Vagina (tissue), 2 donors: ENCODE measurements around the gene TUBGCP3. TPM values are rescaled to one million over a fixed set of nuclear protein-coding genes. Genes with fewer than 3 reads are reported as not detected.

ENCODE experiments used
- DNase-seq, 2 donors: peaks; one replicate each; pipeline ENCODE4 v3.0.0-alpha.2; 2017; ENCODE audit errors: extremely low spot score in 2 of 2
- H3K27ac ChIP-seq: fragments of 200-600 bp; sonication (generic); one replicate; pipeline ENCODE4 v1.5.1; 2019
- H3K27me3 ChIP-seq: fragments of 200-600 bp; sonication (generic); one replicate; pipeline ENCODE4 v1.5.1; 2019
- H3K36me3 ChIP-seq, 2 donors: fragments of 200-600 bp; sonication (generic); one replicate each; pipeline ENCODE4 v1.5.1; 2017 to 2019
- H3K4me1 ChIP-seq: fragments of 200-600 bp; sonication (generic); one replicate; pipeline ENCODE4 v1.5.1; 2019
- H3K4me3 ChIP-seq, 2 donors: fragments of 200-600 bp; sonication (generic); 1 replicate in 1 of 2; 2 replicates in 1 of 2; pipeline ENCODE4 v1.5.1; 2016 to 2019
- H3K9me3 ChIP-seq: fragments of 200-600 bp; sonication (generic); one replicate; pipeline ENCODE4 v1.5.1; 2019
- CTCF ChIP-seq, 3 experiments: fragments of 450-650 bp in 2 of 3; fragments of 200-600 bp in 1 of 3; sonication (generic) in 1 of 3; IDR thresholded peaks; one replicate each; pipeline ENCODE4 v1.5.1; 2017 to 2019; ENCODE audit warnings: antibody characterized with exemption in 3 of 3, mild to moderate bottlenecking in 2 of 3, moderate library complexity in 2 of 3
- POLR2A ChIP-seq, 2 donors: fragments of 450-650 bp; IDR thresholded peaks; one replicate each; pipeline ENCODE4 v1.6.1; 2017; ENCODE audit warnings: antibody characterized with exemption in 2 of 2, mild to moderate bottlenecking in 2 of 2, moderate library complexity in 2 of 2
- POLR2AphosphoS5 ChIP-seq, 2 donors: sonication (generic); formaldehyde crosslinking; IDR thresholded peaks; one replicate each; pipeline ENCODE4 v1.9.0; 2017; ENCODE audit warnings: antibody characterized with exemption in 2 of 2, mild to moderate bottlenecking in 2 of 2, low read depth in 1 of 2; ENCODE audit not compliant: insufficient read depth in 1 of 2
- intact Hi-C: fragments of 100-400 bp; cut with DNase I; formaldehyde crosslinking; loops from one replicate; pipeline ENCODE4 v1.15.1; 2023
- total RNA-seq: library from RNA; depleted of rRNA; stranded (reverse); fragments of >200 nt; gene quantifications from one replicate; pipeline ENCODE4 v1.2.3, GENCODE V29; 2016

Gene TUBGCP3
- total RNA-seq, 1 donor from 2014 or later = 23.3 TPM

DNA sequence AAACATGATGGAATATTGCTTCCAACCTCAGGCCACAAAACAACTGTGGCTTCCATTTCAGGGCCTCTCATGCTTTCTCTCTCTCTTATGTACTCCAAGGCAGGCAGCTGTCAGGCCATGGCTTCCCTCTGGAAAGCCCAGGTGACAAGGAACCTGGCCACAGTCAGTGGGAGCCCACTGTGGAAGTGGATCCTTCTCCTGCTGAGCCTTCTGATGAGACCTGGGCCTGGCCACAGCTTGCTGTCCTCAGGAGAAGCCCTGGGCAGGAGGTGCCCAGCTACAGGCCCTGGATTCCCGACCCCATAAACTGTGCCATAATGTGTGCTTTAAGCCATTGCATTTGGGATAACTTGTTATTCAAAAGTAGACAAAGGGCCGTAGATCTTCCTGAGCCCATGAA is 140.6 kb downstream of the TUBGCP3 start:
- intact Hi-C loops = no loop called here
- no peaks in the 10 kb centered on the region for H3K9me3 ChIP-seq
- no peak overlapping the region for H3K4me3 ChIP-seq
- peaks cover 7% of the 10 kb centered on the region for H3K4me1 ChIP-seq
- no peak for DNase-seq
- no peaks in the 10 kb centered on the region for H3K36me3 ChIP-seq
- H3K27me3 ChIP-seq = no peaks in the 10 kb centered on the region
- H3K27ac ChIP-seq = no peak overlapping the region
- TF ChIP-seq POLR2A (IDR thresholded peaks at IDR 0.05) (no peak), CTCF (IDR thresholded peaks at IDR 0.05) (no peak), POLR2AphosphoS5 (IDR thresholded peaks at IDR 0.05; ENCODE audit: insufficient read depth in 1 of 2, low read depth in 1 of 2) (no peak)

GRCh38 chr13:112446867-112447266 is 141.1 kb downstream of the TUBGCP3 start:
- intact Hi-C loops = no loop called here
- Histone ChIP-seq H3K4me3 (no peak overlapping the region), H3K27ac (no peak overlapping the region), H3K27me3 (no peaks in the 10 kb centered on the region), H3K9me3 (no peaks in the 10 kb centered on the region), H3K4me1 (peaks cover 7% of the 10 kb centered on the region), H3K36me3 (no peaks in the 10 kb centered on the region)
- peak in 1 of 2 donors; percentile 70 for DNase-seq
- no peak for TF ChIP-seq POLR2A (IDR thresholded peaks at IDR 0.05)

DNA sequence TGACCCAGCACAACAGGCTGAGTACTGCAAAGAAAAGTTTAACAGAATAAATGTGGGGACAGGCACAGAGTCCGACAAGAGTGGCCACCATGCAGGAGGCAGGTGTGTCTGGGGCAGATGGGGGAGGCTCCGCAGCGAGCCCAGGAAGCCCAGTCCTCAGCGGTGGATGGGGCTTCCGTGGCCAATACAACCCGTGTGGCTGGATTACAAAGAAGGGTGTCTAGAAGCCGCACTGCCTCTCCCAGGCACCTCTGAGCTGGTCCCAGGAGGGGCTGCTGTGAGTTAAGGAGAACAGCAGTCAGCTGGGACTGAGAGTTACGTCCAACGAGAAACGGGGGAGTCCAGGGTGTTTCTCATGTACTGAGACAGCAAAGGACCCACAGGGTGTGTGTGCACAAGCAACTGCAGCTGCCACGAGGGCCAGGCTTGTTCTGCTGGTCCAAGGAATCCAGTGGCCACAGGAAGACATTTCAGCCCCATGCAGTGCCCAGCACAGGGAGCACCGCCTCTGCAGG is 141.5 kb downstream of the TUBGCP3 start:
- DNase-seq = peak; percentile 70 to 72
- TF ChIP-seq CTCF (IDR thresholded peaks at IDR 0.05) = no peak
- TF ChIP-seq POLR2AphosphoS5 (IDR thresholded peaks at IDR 0.05; ENCODE audit: insufficient read depth in 1 of 2, low read depth in 1 of 2) = no peak
- TF ChIP-seq POLR2A (IDR thresholded peaks at IDR 0.05) = no peak
- no peaks in the 10 kb centered on the region for H3K27me3 ChIP-seq
- no peak overlapping the region for H3K4me3 ChIP-seq
- H3K27ac ChIP-seq = no peak overlapping the region
- H3K9me3 ChIP-seq = no peaks in the 10 kb centered on the region
- intact Hi-C loops = no loop called here
- peaks cover 7% of the 10 kb centered on the region for H3K4me1 ChIP-seq
- H3K36me3 ChIP-seq = no peaks in the 10 kb centered on the region

DNA sequence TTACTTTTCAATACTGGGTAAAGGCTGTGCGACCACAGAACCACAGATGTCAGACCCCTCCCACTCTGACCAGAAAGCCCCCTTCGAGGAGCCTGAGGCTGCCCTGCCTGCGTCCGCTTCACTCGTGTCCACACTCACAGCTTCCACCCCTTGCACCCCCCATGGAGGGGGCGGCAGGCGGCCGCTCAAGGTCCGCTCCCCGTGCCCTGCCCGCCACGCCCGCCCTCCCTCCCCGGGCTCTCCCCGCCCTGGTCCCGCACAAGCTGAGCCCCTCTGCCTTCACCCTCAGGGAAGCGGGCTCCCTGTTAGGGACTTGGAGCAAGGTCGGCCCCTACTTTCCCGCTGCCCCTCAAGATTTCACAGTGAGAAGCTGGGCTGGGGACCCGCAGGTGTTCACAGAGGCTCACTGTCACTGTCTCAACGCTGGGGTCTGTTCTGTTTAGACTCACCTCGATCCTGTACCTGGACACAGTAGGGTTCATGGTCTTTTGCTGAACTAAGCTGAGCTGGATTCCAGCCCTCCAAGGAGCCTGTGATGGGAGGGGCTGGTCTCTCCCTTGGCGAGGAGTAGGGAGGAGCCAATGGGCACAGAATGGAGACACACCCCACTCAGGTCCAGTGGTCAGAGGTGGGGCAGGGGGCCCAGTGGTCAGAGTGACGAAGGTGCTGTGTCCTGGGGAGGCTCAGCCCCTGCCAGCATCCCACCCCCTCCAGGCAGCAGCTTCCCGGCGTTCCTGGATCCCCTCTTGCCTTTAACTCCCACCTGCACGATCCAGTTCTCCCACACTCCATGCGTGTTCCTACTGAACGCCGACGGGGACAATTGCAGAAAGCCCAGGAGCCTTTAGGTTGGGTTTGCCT is 142.3 kb downstream of the TUBGCP3 start:
- H3K36me3 ChIP-seq = no peaks in the 10 kb centered on the region
- H3K4me1 ChIP-seq = peaks cover 7% of the 10 kb centered on the region
- intact Hi-C loops = no loop called here
- H3K4me3 ChIP-seq = no peak overlapping the region
- TF ChIP-seq POLR2AphosphoS5 (IDR thresholded peaks at IDR 0.05; ENCODE audit: insufficient read depth in 1 of 2, low read depth in 1 of 2) (no peak), POLR2A (IDR thresholded peaks at IDR 0.05) (no peak), CTCF (IDR thresholded peaks at IDR 0.05) (no peak)
- H3K27ac ChIP-seq = no peak overlapping the region
- H3K9me3 ChIP-seq = no peaks in the 10 kb centered on the region
- no peaks in the 10 kb centered on the region for H3K27me3 ChIP-seq
- DNase-seq = peak; percentile 69 to 91

DNA sequence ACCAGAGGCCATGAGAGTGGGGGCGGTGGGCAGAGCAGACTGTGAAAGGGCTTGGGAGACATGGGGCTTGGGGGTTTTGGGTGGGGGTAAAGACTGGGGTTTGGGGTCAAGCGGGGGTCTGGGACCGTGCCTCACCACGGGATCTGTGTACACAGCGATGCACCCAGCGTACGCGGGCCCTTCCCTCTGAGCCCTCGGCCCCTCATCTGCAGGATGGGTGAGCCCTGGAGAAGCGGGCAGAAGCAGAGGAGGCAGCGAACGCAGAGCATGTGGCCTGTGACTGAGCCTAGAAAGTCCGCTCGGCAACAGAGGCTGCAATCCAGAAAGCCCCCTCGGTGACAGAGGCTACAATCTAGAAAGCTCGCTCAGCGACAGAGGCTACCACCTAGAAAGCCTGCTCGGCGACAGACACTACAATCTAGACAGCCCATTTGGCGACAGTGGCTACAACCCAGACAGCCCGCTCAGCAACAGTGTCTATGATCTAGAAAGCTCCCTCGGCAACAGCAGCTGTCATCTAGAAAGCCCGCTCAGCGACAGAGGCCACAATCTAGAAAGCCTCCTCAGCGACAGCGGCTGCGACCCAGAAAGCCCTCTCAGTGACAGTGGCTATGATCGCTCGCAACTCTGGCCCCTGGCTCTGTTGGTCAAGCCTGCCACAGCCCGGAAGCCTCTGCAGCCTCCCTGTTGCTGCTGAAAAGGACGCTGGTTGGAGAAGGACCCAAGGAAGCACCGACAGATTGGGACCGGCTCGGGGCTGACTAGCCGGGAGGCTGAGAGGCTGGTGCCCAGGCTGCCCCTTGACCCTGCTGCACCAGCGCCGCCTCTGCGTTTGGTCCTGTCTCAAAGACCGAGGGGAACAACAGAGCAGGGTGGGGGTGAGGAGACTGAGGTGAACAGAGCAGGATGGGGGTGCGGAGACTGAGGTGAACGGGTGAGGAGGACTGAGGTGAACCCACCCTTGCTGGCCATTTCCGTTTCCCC is 143.2 kb downstream of the TUBGCP3 start:
- H3K27me3 ChIP-seq = no peaks in the 10 kb centered on the region
- peaks cover 7% of the 10 kb centered on the region for H3K4me1 ChIP-seq
- TF ChIP-seq POLR2A (IDR thresholded peaks at IDR 0.05) (no peak), POLR2AphosphoS5 (IDR thresholded peaks at IDR 0.05; ENCODE audit: insufficient read depth in 1 of 2, low read depth in 1 of 2) (no peak), CTCF (IDR thresholded peaks at IDR 0.05) (no peak)
- H3K27ac ChIP-seq = no peak overlapping the region
- no peaks in the 10 kb centered on the region for H3K36me3 ChIP-seq
- H3K4me3 ChIP-seq = no peak overlapping the region
- H3K9me3 ChIP-seq = no peaks in the 10 kb centered on the region
- intact Hi-C loops = no loop called here
- peak; percentile 72 to 85 for DNase-seq
